Measurements from ENCODE around the gene SLC20A1. TPM values are rescaled to one million over a fixed set of nuclear protein-coding genes. Genes with fewer than 3 reads are reported as not detected.

Gene SLC20A1
- total and polyA plus RNA-seq, 2 of the 4 experiments (the other 2 are of a cell fraction), result 93.6 to 94.1 TPM

DNA sequence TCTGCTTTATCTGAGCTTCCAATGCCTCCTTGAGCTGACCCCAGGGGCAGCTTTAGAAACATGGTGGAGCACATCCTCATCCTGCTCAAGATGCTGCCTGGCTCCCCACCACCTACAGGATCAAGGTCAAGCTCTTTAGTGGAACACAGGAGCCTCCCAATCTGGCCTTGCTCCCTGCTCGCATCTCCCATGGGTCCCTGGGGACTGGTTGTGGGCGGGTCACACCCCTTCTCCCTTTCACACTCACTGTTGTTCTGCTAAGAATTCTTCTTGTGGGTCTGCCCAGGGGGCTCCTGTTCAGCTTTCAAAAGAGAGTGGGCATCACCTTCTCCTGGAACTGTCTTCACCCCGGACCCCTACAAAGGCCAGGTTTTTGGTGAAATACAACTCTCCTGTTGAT, 66.7 kb downstream of the SLC20A1 start:
- peak overlapping the region; percentile 22; the same call in 1 of the 2 replicates for H2BK120ac ChIP-seq (ENCODE audit: low read depth, low read length)
- no peak overlapping the region for H2BK5ac ChIP-seq (ENCODE audit: low read depth, low read length, poor library complexity, severe bottlenecking)
- H3K79me1 ChIP-seq (ENCODE audit: low read depth in 1 of 2, low read length in 2 of 2), result no peaks in the 10 kb centered on the region
- no peak overlapping the region for H4K5ac ChIP-seq (ENCODE audit: low read depth, low read length)
- H2AK9ac ChIP-seq (replicated peaks; ENCODE audit: low read depth, low read length, poor library complexity), result no peak overlapping the region
- no peak overlapping the region for H2AFZ ChIP-seq (replicated peaks; ENCODE audit: low read length, poor library complexity)
- no peak overlapping the region for H3K4me2 ChIP-seq (ENCODE audit: low read depth, low read length)
- no peaks in the 10 kb centered on the region for H3K36me3 ChIP-seq (ENCODE audit: control insufficient read depth, insufficient read depth, low read length)
- H3K9ac ChIP-seq (ENCODE audit: low read depth, low read length), result no peak overlapping the region
- H2BK15ac ChIP-seq (ENCODE audit: low read depth, low read length), result no peak overlapping the region; the same call in 2 of the 3 replicates
- peaks cover 8% of the 10 kb centered on the region for H3K4me1 ChIP-seq (ENCODE audit: control insufficient read depth, insufficient read depth, low read length)
- dilution Hi-C loops (cut with HindIII; ENCODE audit: low sequenced_read_pairs, unreplicated experiment) (no loop called here), in situ Hi-C loops (cut with MboI; ENCODE audit: low sequenced_read_pairs) (no loop called here), intact Hi-C loops (cut with micrococcal nuclease) (no loop called here)
- no peaks in the 10 kb centered on the region for H4K20me1 ChIP-seq (ENCODE audit: insufficient read depth, low read length)
- CTCF ChIA-PET, result no interaction called here
- BruUV-seq (replicated peaks), result no TSS peak
- H3K18ac ChIP-seq (ENCODE audit: low read depth, low read length), result no peak overlapping the region
- 100% methylated on average over 1 of the region's 3 CpGs; no CpG with 5 or more reads in 1 of the 2 experiments for WGBS, 2 experiments (ENCODE audit: extremely low coverage in 2 of 2, insufficient read length in 1 of 2)
- no peak overlapping the region for H2BK20ac ChIP-seq (ENCODE audit: low read depth, low read length)
- H3K4me3 ChIP-seq (ENCODE audit: insufficient read depth, low read depth, low read length), result no peak overlapping the region
- peaks cover 3% of the 10 kb centered on the region; the same call in 1 of the 2 replicates for H3K27me3 ChIP-seq (ENCODE audit: control insufficient read depth, insufficient read depth, low read length)
- no peaks in the 10 kb centered on the region for H3K9me3 ChIP-seq (ENCODE audit: control insufficient read depth, insufficient read depth, low read length)
- no peak overlapping the region for H3K4ac ChIP-seq (ENCODE audit: low read depth, low read length)
- no peak overlapping the region for H4K91ac ChIP-seq (ENCODE audit: insufficient read depth, low read depth, low read length)
- POLR2A ChIA-PET (ENCODE audit: unreplicated experiment), result no interaction called here
- H2AK5ac ChIP-seq (ENCODE audit: low read depth, low read length), result 0 out of 2 replicates have a peak overlapping the region, but pooled peaks have one; percentile 1
- H3K9me1 ChIP-seq (ENCODE audit: insufficient read depth, low read length), result peaks cover 7% of the 10 kb centered on the region
- no peak overlapping the region for H4K8ac ChIP-seq (ENCODE audit: low read depth in 2 of 2, low read length in 2 of 2)
- no peak for ATAC-seq (ENCODE audit: low read depth)
- peak overlapping the region; percentile 1; the same call in 1 of the 2 replicates for H3K14ac ChIP-seq (replicated peaks; ENCODE audit: low read depth, low read length)
- H3K27ac ChIP-seq (ENCODE audit: insufficient read depth, low read length), result no peak overlapping the region
- H3K56ac ChIP-seq (ENCODE audit: extremely low read depth, insufficient read depth, low read length), result no peak overlapping the region
- DNase-seq, result no peak
- H3K23ac ChIP-seq (ENCODE audit: low read depth, low read length), result no peak overlapping the region
- TF ChIP-seq FOS (IDR thresholded peaks at IDR 0.05; ENCODE audit: low read depth, low read length) (no peak), BHLHE40 (IDR thresholded peaks at IDR 0.05; ENCODE audit: low read depth, low read length) (no peak), RFX5 (IDR thresholded peaks at IDR 0.05; ENCODE audit: low read depth, low read length) (no peak), MXI1 (IDR thresholded peaks at IDR 0.05; ENCODE audit: borderline replicate concordance, low read depth, low read length) (no peak), SMC3 (IDR thresholded peaks at IDR 0.05; ENCODE audit: low read depth, low read length) (no peak), CTCF (conservative IDR thresholded peaks at IDR 0.05; ENCODE audit: low read depth, low read length) (no peak), MAZ (IDR thresholded peaks at IDR 0.05; ENCODE audit: borderline replicate concordance, low read depth, low read length) (no peak), POLR2A (IDR thresholded peaks at IDR 0.05; ENCODE audit: low read depth, low read length) (no peak), NFE2L2 (IDR thresholded peaks at IDR 0.05; ENCODE audit: low read depth, low read length) (no peak), MAFK (IDR thresholded peaks at IDR 0.05; ENCODE audit: low read depth, low read length) (no peak), RAD21 (IDR thresholded peaks at IDR 0.05; ENCODE audit: low read length) (no peak), CHD1 (IDR thresholded peaks at IDR 0.05; ENCODE audit: low read depth, low read length) (no peak)
- TF ChIP-seq, protein P1, sequence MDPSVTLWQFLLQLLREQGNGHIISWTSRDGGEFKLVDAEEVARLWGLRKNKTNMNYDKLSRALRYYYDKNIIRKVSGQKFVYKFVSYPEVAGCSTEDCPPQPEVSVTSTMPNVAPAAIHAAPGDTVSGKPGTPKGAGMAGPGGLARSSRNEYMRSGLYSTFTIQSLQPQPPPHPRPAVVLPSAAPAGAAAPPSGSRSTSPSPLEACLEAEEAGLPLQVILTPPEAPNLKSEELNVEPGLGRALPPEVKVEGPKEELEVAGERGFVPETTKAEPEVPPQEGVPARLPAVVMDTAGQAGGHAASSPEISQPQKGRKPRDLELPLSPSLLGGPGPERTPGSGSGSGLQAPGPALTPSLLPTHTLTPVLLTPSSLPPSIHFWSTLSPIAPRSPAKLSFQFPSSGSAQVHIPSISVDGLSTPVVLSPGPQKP (IDR thresholded peaks at IDR 0.05; ENCODE audit: borderline replicate concordance, low read depth, low read length), result no peak
- TF ChIP-seq, protein P2, sequence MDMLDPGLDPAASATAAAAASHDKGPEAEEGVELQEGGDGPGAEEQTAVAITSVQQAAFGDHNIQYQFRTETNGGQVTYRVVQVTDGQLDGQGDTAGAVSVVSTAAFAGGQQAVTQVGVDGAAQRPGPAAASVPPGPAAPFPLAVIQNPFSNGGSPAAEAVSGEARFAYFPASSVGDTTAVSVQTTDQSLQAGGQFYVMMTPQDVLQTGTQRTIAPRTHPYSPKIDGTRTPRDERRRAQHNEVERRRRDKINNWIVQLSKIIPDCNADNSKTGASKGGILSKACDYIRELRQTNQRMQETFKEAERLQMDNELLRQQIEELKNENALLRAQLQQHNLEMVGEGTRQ (IDR thresholded peaks at IDR 0.05; ENCODE audit: low read depth, low read length), result no peak
